Activated CD8-positive, alpha-beta T cell treated with anti-CD3 and anti-CD28 coated beads for 36 hours (primary cell): ENCODE data around the gene FXYD5. TPM values are rescaled to one million over a fixed set of nuclear protein-coding genes. Genes with fewer than 3 reads are reported as not detected.

Source experiments
- ATAC-seq: fragments of 200-7000 bp; cut with Tn5 transposase; one replicate; pipeline ENCODE4 v1.10.0; 2021; ENCODE audit warnings: mild to moderate bottlenecking, moderate library complexity
- CTCF ChIA-PET: fragments of 350-600 bp; sonication (Branson Sonifier 250); formaldehyde crosslinking; loops from one replicate; lab custom pipeline; 2021; ENCODE audit warnings: antibody characterized with exemption; lab: Charles Lee
- POLR2A ChIA-PET: fragments of 350-600 bp; sonication (Branson Sonifier 250); formaldehyde crosslinking; loops from one replicate; lab custom pipeline; 2021; ENCODE audit warnings: antibody characterized with exemption; lab: Charles Lee
- DNase-seq: peaks from one replicate; pipeline ENCODE4 v3.0.0-alpha.2; 2020
- H3K27ac Mint-ChIP-seq: one replicate; pipeline ENCODE4 v1.8.0; 2021; ENCODE audit warnings: mild to moderate bottlenecking, mixed read lengths
- H3K27me3 Mint-ChIP-seq: one replicate; pipeline ENCODE4 v1.8.0; 2021; ENCODE audit warnings: mixed read lengths
- H3K36me3 Mint-ChIP-seq: one replicate; pipeline ENCODE4 v1.8.0; 2021; ENCODE audit warnings: low read depth, mixed read lengths
- H3K4me1 Mint-ChIP-seq: one replicate; pipeline ENCODE4 v1.8.0; 2021; ENCODE audit warnings: low read depth, mixed read lengths
- H3K4me3 Mint-ChIP-seq: one replicate; pipeline ENCODE4 v1.8.0; 2021; ENCODE audit warnings: mild to moderate bottlenecking, moderate library complexity, mixed read lengths
- H3K9me3 Mint-ChIP-seq: one replicate; pipeline ENCODE4 v1.8.0; 2021; ENCODE audit warnings: mixed read lengths
- CTCF ChIP-seq: fragments of 200-600 bp; IDR thresholded peaks from one replicate; pipeline ENCODE4 v1.8.0; 2022; ENCODE audit warnings: antibody characterized with exemption, mild to moderate bottlenecking
- intact Hi-C: fragments of 100-400 bp; cut with micrococcal nuclease; formaldehyde crosslinking; loops from one replicate; pipeline ENCODE4 v1.10.0; 2022
- total RNA-seq, 2 experiments: library from RNA; stranded (reverse); gene quantifications; one replicate each; pipeline ENCODE4 v1.2.3, GENCODE V29; 2021

The FXYD5 gene
- total RNA-seq, 2 experiments from 2014 or later, result 225 to 241 TPM

- Mint-ChIP-seq H3K9me3 (peaks cover 23% of the 10 kb centered on the region), H3K36me3 (peaks cover 76% of the 10 kb centered on the region), H3K27ac (peak overlapping the region; percentile 74), H3K27me3 (no peaks in the 10 kb centered on the region), H3K4me3 (no peak overlapping the region), H3K4me1 (peaks cover 42% of the 10 kb centered on the region)
- ChIA-PET CTCF (no interaction called here), POLR2A (interaction anchor here (0.9 to 1.7 kb wide), 5 partner anchors 10 to 101 kb away, joined by 3 to 6 read pairs (median 4); partner anchors contain the start of gene FXYD5)
- ATAC-seq (no peak), DNase-seq (no peak)
- no peak for TF ChIP-seq CTCF
- intact Hi-C loops, result no loop called here
These were observed 14.9 kb downstream of the FXYD5 start for GRCh38 chr19:35169221-35169995.

GRCh38 chr19:35170359-35171061 lies 16.0 kb downstream of the FXYD5 start:
- Mint-ChIP-seq H3K9me3 (peaks cover 13% of the 10 kb centered on the region), H3K36me3 (peaks cover 65% of the 10 kb centered on the region), H3K4me3 (no peak overlapping the region), H3K4me1 (peaks cover 40% of the 10 kb centered on the region), H3K27me3 (no peaks in the 10 kb centered on the region), H3K27ac (peak overlapping the region; percentile 61)
- ChIA-PET CTCF (interaction anchor here (1.8 kb wide), 1 partner anchor 16 kb away, joined by 4 read pairs; the partner anchor contains the start of gene FXYD5), POLR2A (interaction anchor here (1.0 to 1.7 kb wide), 4 partner anchors 9 to 100 kb away, joined by 3 to 6 read pairs (median 4); partner anchors contain the start of gene FXYD5)
- no peak for DNase-seq
- intact Hi-C loops, result no loop called here
- no peak for ATAC-seq
- TF ChIP-seq CTCF, result no peak

DNA sequence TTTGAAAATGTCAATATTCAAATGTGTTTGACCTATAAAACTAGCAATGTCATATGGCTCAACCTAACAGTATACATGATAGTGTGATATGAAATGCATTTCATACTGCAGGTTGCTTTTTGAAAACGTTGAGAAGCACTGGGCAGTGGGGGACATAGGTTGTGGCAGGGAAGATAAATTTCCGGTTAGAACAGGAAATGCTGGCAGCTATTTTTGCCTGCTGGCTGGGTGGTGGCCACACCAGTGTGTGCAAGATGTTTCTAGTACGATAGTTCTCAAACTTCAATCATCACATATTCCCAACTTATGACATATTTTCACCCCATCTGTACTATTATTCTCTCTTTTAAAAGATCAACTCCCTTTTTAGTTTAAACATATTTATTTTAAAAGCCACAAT lies 17.2 kb downstream of the FXYD5 start:
- POLR2A ChIA-PET, result interaction anchor here (0.6 to 2.7 kb wide), 5 partner anchors 10 to 92 kb away, joined by 3 to 17 read pairs (median 6); no protein-coding TSS in a partner anchor
- DNase-seq, result no peak

DNA sequence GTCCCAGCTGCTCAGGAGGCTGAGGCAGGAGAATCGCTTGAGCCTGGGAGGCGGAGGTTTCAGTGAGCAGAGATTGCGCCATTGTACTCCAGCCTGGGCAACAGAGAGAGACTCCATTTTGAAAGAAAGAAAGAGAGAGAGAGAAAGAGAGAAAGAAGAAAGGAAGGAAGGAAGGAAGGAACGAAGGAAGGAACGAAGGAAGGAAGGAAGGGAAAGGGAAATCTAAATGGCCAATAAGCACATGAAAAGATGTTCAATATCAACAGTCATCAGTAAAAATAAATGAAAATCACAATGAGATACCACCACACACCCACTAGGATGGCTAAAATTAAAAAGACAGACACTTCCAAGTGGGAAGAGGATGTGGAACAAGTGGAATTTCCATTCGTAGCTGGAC lies 19.7 kb downstream of the FXYD5 start:
- no peaks in the 10 kb centered on the region for H3K27me3 Mint-ChIP-seq

More for the DNA sequence above, 17.2 kb downstream of the FXYD5 start:
- ATAC-seq, result peak; percentile 53
- Mint-ChIP-seq H3K4me1 (peaks cover 33% of the 10 kb centered on the region), H3K4me3 (no peak overlapping the region), H3K36me3 (peaks cover 52% of the 10 kb centered on the region), H3K27me3 (no peaks in the 10 kb centered on the region), H3K27ac (peak overlapping the region; percentile 84), H3K9me3 (peaks cover under 1% of the 10 kb centered on the region)
- CTCF ChIA-PET, result interaction anchor here (0.7 to 1.8 kb wide), 3 partner anchors 12 to 105 kb away, joined by 3 to 4 read pairs (median 3); partner anchors contain the start of gene FXYD5
- intact Hi-C loops, result no loop called here
- no peak for TF ChIP-seq CTCF

More for the DNA sequence above, 19.7 kb downstream of the FXYD5 start:
- intact Hi-C loops, result no loop called here
- H3K27ac Mint-ChIP-seq, result peak overlapping the region; percentile 14
- peaks cover 31% of the 10 kb centered on the region for H3K36me3 Mint-ChIP-seq
- ChIA-PET CTCF (interaction anchor here (1.0 to 1.2 kb wide), 2 partner anchors 32 to 108 kb away, joined by 3 to 7 read pairs; no protein-coding TSS in a partner anchor), POLR2A (interaction anchor here (1.2 to 2.7 kb wide), 3 partner anchors 10 to 25 kb away, joined by 3 to 17 read pairs (median 3); no protein-coding TSS in a partner anchor)
- H3K4me1 Mint-ChIP-seq, result peaks cover 33% of the 10 kb centered on the region
- ATAC-seq (no peak), DNase-seq (no peak)
- no peak overlapping the region for H3K4me3 Mint-ChIP-seq
- H3K9me3 Mint-ChIP-seq, result peaks cover 5% of the 10 kb centered on the region
- TF ChIP-seq CTCF, result no peak
